Activated CD8-positive, alpha-beta T cell treated with anti-CD3 and anti-CD28 coated beads for 36 hours (primary cell): ENCODE data around the gene ANKRD28. TPM values are rescaled to one million over a fixed set of nuclear protein-coding genes. Genes with fewer than 3 reads are reported as not detected.
"Not testable (repeated sequence)": the region's sequence is repeated elsewhere in the genome, so short reads cannot be mapped to it uniquely, and the experiment has no call there.

Source experiments
- ATAC-seq: fragments of 200-7000 bp; cut with Tn5 transposase; one replicate; pipeline ENCODE4 v1.10.0; 2021; ENCODE audit warnings: mild to moderate bottlenecking, moderate library complexity
- CTCF ChIA-PET: fragments of 350-600 bp; sonication (Branson Sonifier 250); formaldehyde crosslinking; loops from one replicate; lab custom pipeline; 2021; ENCODE audit warnings: antibody characterized with exemption; lab: Charles Lee
- POLR2A ChIA-PET: fragments of 350-600 bp; sonication (Branson Sonifier 250); formaldehyde crosslinking; loops from one replicate; lab custom pipeline; 2021; ENCODE audit warnings: antibody characterized with exemption; lab: Charles Lee
- DNase-seq: peaks from one replicate; pipeline ENCODE4 v3.0.0-alpha.2; 2020
- H3K27ac Mint-ChIP-seq: one replicate; pipeline ENCODE4 v1.8.0; 2021; ENCODE audit warnings: mild to moderate bottlenecking, mixed read lengths
- H3K27me3 Mint-ChIP-seq: one replicate; pipeline ENCODE4 v1.8.0; 2021; ENCODE audit warnings: mixed read lengths
- H3K36me3 Mint-ChIP-seq: one replicate; pipeline ENCODE4 v1.8.0; 2021; ENCODE audit warnings: low read depth, mixed read lengths
- H3K4me1 Mint-ChIP-seq: one replicate; pipeline ENCODE4 v1.8.0; 2021; ENCODE audit warnings: low read depth, mixed read lengths
- H3K4me3 Mint-ChIP-seq: one replicate; pipeline ENCODE4 v1.8.0; 2021; ENCODE audit warnings: mild to moderate bottlenecking, moderate library complexity, mixed read lengths
- H3K9me3 Mint-ChIP-seq: one replicate; pipeline ENCODE4 v1.8.0; 2021; ENCODE audit warnings: mixed read lengths
- intact Hi-C: fragments of 100-400 bp; cut with micrococcal nuclease; formaldehyde crosslinking; loops from one replicate; pipeline ENCODE4 v1.10.0; 2022
- total RNA-seq, 2 experiments: library from RNA; stranded (reverse); gene quantifications; one replicate each; pipeline ENCODE4 v1.2.3, GENCODE V29; 2021
- TF ChIP-seq, protein P1 (sequence below): fragments of 200-600 bp; IDR thresholded peaks from one replicate; pipeline ENCODE4 v1.8.0; 2022; ENCODE audit warnings: antibody characterized with exemption, mild to moderate bottlenecking

Gene ANKRD28
- total RNA-seq, 2 experiments from 2014 or later = 32.9 to 35.3 TPM

DNA sequence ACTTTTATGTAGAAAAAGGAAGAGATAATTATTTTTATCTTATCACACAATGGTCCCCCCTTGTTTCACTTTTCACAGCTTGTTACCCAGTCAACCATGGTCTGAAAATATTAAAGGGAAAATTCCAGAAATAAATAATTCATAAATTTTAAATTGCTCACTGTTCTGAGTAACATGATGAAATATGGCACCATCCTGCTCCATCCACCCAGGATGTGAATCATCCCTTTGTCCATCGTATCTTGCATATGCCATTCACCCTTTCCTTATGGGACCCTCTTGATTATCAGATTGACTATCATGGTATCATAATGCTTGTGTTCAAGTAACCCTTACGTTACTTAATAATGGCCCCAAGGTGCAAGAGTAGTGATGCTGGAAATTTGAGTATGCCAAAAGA lies 43.7 kb downstream of the ANKRD28 start:
- Mint-ChIP-seq H3K27ac (no peak overlapping the region), H3K27me3 (no peaks in the 10 kb centered on the region), H3K9me3 (peaks cover 2% of the 10 kb centered on the region), H3K4me1 (peaks cover 5% of the 10 kb centered on the region), H3K36me3 (peaks cover 18% of the 10 kb centered on the region), H3K4me3 (no peak overlapping the region)
- ChIA-PET POLR2A (no interaction called here), CTCF (no interaction called here)
- TF ChIP-seq, protein P1, sequence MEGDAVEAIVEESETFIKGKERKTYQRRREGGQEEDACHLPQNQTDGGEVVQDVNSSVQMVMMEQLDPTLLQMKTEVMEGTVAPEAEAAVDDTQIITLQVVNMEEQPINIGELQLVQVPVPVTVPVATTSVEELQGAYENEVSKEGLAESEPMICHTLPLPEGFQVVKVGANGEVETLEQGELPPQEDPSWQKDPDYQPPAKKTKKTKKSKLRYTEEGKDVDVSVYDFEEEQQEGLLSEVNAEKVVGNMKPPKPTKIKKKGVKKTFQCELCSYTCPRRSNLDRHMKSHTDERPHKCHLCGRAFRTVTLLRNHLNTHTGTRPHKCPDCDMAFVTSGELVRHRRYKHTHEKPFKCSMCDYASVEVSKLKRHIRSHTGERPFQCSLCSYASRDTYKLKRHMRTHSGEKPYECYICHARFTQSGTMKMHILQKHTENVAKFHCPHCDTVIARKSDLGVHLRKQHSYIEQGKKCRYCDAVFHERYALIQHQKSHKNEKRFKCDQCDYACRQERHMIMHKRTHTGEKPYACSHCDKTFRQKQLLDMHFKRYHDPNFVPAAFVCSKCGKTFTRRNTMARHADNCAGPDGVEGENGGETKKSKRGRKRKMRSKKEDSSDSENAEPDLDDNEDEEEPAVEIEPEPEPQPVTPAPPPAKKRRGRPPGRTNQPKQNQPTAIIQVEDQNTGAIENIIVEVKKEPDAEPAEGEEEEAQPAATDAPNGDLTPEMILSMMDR = no peak
- ATAC-seq (no peak), DNase-seq (no peak)
- intact Hi-C loops = no loop called here

- Mint-ChIP-seq H3K4me3 (no peak overlapping the region), H3K27me3 (no peaks in the 10 kb centered on the region), H3K4me1 (peaks cover 7% of the 10 kb centered on the region), H3K27ac (no peak overlapping the region), H3K36me3 (peaks cover 22% of the 10 kb centered on the region), H3K9me3 (peaks cover 3% of the 10 kb centered on the region)
- CTCF ChIA-PET = no interaction called here
- TF ChIP-seq, protein P1 = no peak
- intact Hi-C loops = no loop called here
- ATAC-seq (no peak), DNase-seq (no peak)
- POLR2A ChIA-PET = no interaction called here
These were observed 44.6 kb downstream of the ANKRD28 start for GRCh38 chr3:15753056-15753710.

GRCh38 chr3:15750879-15751278 lies 46.9 kb downstream of the ANKRD28 start:
- H3K27ac Mint-ChIP-seq = no peak overlapping the region
- H3K4me3 Mint-ChIP-seq = no peak overlapping the region
- CTCF ChIA-PET = interaction anchor here (1.6 kb wide), 1 partner anchor 8 kb away, joined by 4 read pairs; no protein-coding TSS in a partner anchor
- TF ChIP-seq, protein P1 = no peak
- H3K4me1 Mint-ChIP-seq = peaks cover 29% of the 10 kb centered on the region
- ATAC-seq = no peak
- POLR2A ChIA-PET = no interaction called here
- DNase-seq = no peak
- H3K36me3 Mint-ChIP-seq = peaks cover 38% of the 10 kb centered on the region
- H3K9me3 Mint-ChIP-seq = peaks cover 10% of the 10 kb centered on the region
- intact Hi-C loops = no loop called here
- H3K27me3 Mint-ChIP-seq = no peaks in the 10 kb centered on the region

GRCh38 chr3:15750143-15750542 lies 47.6 kb downstream of the ANKRD28 start:
- ChIA-PET POLR2A (no interaction called here), CTCF (interaction anchor here (1.6 kb wide), 1 partner anchor 9 kb away, joined by 4 read pairs; no protein-coding TSS in a partner anchor)
- no peaks in the 10 kb centered on the region for H3K27me3 Mint-ChIP-seq
- TF ChIP-seq, protein P1 = no peak
- H3K9me3 Mint-ChIP-seq = peaks cover 16% of the 10 kb centered on the region
- peaks cover 44% of the 10 kb centered on the region for H3K36me3 Mint-ChIP-seq
- no peak overlapping the region for H3K4me3 Mint-ChIP-seq
- intact Hi-C loops = no loop called here
- ATAC-seq = no peak
- DNase-seq = no peak
- peaks cover 36% of the 10 kb centered on the region for H3K4me1 Mint-ChIP-seq
- no peak overlapping the region for H3K27ac Mint-ChIP-seq

DNA sequence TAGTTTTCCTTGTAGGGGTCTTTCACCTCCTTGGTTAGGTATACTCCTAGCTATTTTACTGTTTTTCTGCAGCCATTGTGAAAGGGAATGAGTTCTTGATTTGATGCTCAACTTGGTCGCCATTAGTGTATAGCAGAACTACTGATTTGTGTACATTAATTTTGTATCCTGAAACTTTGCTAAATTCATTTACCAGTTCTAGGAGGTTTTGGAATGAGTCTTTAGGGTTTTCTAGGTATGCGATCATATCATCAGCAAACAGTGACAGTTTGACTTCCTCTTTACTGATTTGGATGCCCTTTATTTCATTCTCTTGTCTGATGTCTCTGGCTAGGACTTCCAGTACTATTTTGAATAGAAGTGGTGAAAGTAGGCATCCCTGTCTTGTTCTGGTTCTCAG lies 51.9 kb downstream of the ANKRD28 start:
- Mint-ChIP-seq H3K9me3 (peaks cover 26% of the 10 kb centered on the region), H3K27ac (peak overlapping the region; percentile 82), H3K36me3 (peaks cover 57% of the 10 kb centered on the region), H3K4me1 (peaks cover 37% of the 10 kb centered on the region)
- H3K4me3 Mint-ChIP-seq, CTCF ChIA-PET, DNase-seq, intact Hi-C loops, H3K27me3 Mint-ChIP-seq: not testable (repeated sequence)
- ATAC-seq = peak; percentile 17
- POLR2A ChIA-PET = interaction anchor here (1.0 kb wide), 1 partner anchor 30 kb away, joined by 3 read pairs; no protein-coding TSS in a partner anchor
